Prostate gland (tissue), 2 donors: ENCODE measurements around the gene PLA2G4D. TPM values are rescaled to one million over a fixed set of nuclear protein-coding genes. Genes with fewer than 3 reads are reported as not detected.

Experiments
- DNase-seq: peaks from one replicate; pipeline ENCODE4 v3.0.0-alpha.2; 2019; ENCODE audit warnings: low spot score
- H3K27ac ChIP-seq, 2 donors: fragments of 200-600 bp; sonication (generic); 2 replicates each; pipeline ENCODE4 v1.5.1; 2017 to 2019
- H3K27me3 ChIP-seq: fragments of 200-600 bp; sonication (generic); replicated peaks from 2 replicates; pipeline ENCODE4 v1.5.1; 2019; ENCODE audit not compliant: insufficient read depth
- H3K36me3 ChIP-seq, 2 donors: fragments of 200-600 bp; sonication (generic); 1 replicate in 1 of 2; 2 replicates in 1 of 2; pipeline versions ENCODE4 v1.5.1 to v1.8.1; 2017 to 2019
- H3K4me1 ChIP-seq: fragments of 200-600 bp; sonication (generic); replicated peaks from 2 replicates; pipeline ENCODE4 v1.5.1; 2019
- H3K4me3 ChIP-seq, 2 donors: fragments of 200-600 bp; sonication (generic); 2 replicates each; pipeline ENCODE4 v1.5.1; 2017 to 2019
- H3K9me3 ChIP-seq: fragments of 200-600 bp; sonication (generic); 2 replicates; pipeline ENCODE4 v1.5.1; 2017
- POLR2A ChIP-seq: fragments of 450-650 bp; IDR thresholded peaks from one replicate; pipeline ENCODE4 v1.6.1; 2016; ENCODE audit warnings: antibody characterized with exemption, mild to moderate bottlenecking
- POLR2AphosphoS5 ChIP-seq: sonication (generic); formaldehyde crosslinking; IDR thresholded peaks from one replicate; pipeline ENCODE4 v1.6.1; 2017; ENCODE audit warnings: antibody characterized with exemption
- WGBS: methylation state at CpG from one replicate; pipeline ENCODE4 v1.1.5; 2018; 5-methylcytosine and 5-hydroxymethylcytosine counted together
- intact Hi-C: fragments of 100-400 bp; cut with DNase I; formaldehyde crosslinking; loops from one replicate; pipeline ENCODE4 v1.14.2; 2022
- total RNA-seq, 2 donors: library from RNA; depleted of rRNA; stranded (reverse); fragments of >200 nt; gene quantifications; one replicate each; pipeline ENCODE4 v1.1.0, GENCODE V29; 2016
- TF ChIP-seq, protein P1 (sequence below), 4 experiments: fragments of 200-600 bp in 2 of 4; fragments of 450-650 bp in 2 of 4; sonication (generic) in 2 of 4; IDR thresholded peaks; 1 replicate in 3 of 4; 2 replicates in 1 of 4; pipeline ENCODE4 v1.5.1; 2016 to 2019; ENCODE audit warnings: antibody characterized with exemption in 4 of 4, mild to moderate bottlenecking in 2 of 4, moderate library complexity in 2 of 4

The PLA2G4D gene
- total RNA-seq, 2 donors from 2014 or later, result 1.5 to 2.1 TPM

DNA sequence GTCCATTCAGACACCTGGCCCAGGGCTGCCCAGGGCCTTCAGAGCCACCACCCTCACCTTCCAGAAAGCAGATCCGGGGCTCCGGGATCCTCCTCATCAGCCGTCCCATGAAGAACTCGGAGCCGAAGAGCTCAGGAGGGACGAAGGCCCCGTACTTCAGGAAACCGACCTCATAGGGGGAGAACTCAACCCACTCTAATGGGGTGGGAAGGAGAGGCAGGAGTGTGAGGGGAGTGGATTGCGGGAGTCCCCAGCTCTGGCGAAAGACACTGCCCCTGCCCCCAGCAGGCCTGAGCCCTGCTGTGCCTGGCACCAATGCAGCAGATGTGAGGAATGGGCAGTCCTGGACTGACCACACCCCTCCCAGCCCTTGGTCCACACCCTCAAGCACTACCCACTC, 22.6 kb downstream of the PLA2G4D start:
- Histone ChIP-seq H3K27me3 (no peaks in the 10 kb centered on the region), H3K4me3 (no peak overlapping the region), H3K9me3 (no peaks in the 10 kb centered on the region), H3K27ac (no peak overlapping the region), H3K4me1 (no peaks in the 10 kb centered on the region), H3K36me3 (no peaks in the 10 kb centered on the region)
- intact Hi-C loops, result no loop called here
- 92% methylated on average over 10 of the region's 10 CpGs for WGBS
- TF ChIP-seq, protein P1, sequence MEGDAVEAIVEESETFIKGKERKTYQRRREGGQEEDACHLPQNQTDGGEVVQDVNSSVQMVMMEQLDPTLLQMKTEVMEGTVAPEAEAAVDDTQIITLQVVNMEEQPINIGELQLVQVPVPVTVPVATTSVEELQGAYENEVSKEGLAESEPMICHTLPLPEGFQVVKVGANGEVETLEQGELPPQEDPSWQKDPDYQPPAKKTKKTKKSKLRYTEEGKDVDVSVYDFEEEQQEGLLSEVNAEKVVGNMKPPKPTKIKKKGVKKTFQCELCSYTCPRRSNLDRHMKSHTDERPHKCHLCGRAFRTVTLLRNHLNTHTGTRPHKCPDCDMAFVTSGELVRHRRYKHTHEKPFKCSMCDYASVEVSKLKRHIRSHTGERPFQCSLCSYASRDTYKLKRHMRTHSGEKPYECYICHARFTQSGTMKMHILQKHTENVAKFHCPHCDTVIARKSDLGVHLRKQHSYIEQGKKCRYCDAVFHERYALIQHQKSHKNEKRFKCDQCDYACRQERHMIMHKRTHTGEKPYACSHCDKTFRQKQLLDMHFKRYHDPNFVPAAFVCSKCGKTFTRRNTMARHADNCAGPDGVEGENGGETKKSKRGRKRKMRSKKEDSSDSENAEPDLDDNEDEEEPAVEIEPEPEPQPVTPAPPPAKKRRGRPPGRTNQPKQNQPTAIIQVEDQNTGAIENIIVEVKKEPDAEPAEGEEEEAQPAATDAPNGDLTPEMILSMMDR (IDR thresholded peaks at IDR 0.05), result no peak
- TF ChIP-seq POLR2A (no peak), POLR2AphosphoS5 (no peak)
- no peak for DNase-seq

DNA sequence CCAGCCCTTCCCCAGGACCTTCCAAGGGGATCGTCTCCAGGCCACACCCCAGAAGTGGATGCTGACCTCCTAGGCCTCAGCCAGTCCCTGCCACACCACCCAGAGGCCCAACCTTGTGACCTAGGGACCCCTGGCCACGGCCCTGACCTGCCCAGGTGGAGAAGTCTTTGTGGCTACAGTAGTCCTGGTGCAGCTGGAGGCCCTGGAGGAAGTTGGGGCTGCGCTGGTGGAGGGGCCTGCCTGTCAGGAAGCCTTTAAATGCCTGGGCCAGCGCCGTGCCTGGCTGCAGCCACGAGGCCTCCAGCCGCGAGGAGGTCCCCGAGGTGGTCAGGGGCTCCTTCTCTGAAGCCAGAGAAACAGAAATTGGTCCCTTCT, 23.4 kb downstream of the PLA2G4D start:
- no peaks in the 10 kb centered on the region for H3K4me1 ChIP-seq
- no peak for TF ChIP-seq POLR2A
- no peak for TF ChIP-seq POLR2AphosphoS5
- TF ChIP-seq, protein P1 (IDR thresholded peaks at IDR 0.05), result no peak
- no peaks in the 10 kb centered on the region for H3K9me3 ChIP-seq
- no peaks in the 10 kb centered on the region for H3K36me3 ChIP-seq
- WGBS, result 81% methylated on average over 9 of the region's 9 CpGs
- intact Hi-C loops, result no loop called here
- no peak overlapping the region for H3K4me3 ChIP-seq
- DNase-seq, result no peak
- H3K27ac ChIP-seq, result no peak overlapping the region
- no peaks in the 10 kb centered on the region for H3K27me3 ChIP-seq

DNA sequence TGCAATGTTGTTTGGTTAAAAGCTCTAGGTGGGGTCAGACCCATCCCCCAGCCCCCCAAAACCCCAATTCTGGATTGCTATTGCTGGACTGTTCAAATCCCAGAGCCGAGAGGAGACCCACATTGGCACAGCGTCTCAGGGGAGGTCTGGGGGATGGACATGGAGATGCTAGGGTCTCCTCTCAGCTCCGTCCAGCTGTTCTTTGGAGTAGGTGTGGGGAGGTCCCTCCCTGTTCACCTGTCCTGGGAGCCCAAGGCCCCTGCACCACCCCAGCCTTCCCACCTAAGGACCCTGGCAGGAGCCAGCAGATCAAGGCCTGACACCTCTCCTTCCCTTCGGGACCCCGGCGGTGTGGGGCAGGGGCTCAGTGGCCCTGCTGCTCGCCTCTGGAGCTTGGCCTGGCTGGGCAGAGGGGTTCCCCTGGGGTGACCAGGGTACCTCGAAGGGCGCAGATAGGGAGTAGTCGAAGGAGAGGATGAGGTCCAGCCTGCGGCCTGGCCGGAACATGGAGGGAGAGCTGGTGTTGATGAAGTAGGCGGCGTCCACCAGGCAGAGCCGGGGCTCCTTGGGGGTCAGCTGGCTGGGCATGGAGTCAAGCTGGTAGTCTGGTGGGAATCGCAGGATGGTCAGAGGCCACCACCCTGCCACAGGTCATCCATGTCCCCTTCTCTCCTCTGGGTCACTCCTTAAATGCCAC, 23.9 kb downstream of the PLA2G4D start:
- Histone ChIP-seq H3K4me1 (no peaks in the 10 kb centered on the region), H3K4me3 (no peak overlapping the region), H3K36me3 (no peaks in the 10 kb centered on the region), H3K27ac (no peak overlapping the region), H3K9me3 (no peaks in the 10 kb centered on the region), H3K27me3 (no peaks in the 10 kb centered on the region)
- DNase-seq, result no peak
- TF ChIP-seq POLR2A (no peak), POLR2AphosphoS5 (no peak)
- TF ChIP-seq, protein P1 (IDR thresholded peaks at IDR 0.05), result no peak
- intact Hi-C loops, result no loop called here
- WGBS, result 97% methylated on average over 13 of the region's 16 CpGs

DNA sequence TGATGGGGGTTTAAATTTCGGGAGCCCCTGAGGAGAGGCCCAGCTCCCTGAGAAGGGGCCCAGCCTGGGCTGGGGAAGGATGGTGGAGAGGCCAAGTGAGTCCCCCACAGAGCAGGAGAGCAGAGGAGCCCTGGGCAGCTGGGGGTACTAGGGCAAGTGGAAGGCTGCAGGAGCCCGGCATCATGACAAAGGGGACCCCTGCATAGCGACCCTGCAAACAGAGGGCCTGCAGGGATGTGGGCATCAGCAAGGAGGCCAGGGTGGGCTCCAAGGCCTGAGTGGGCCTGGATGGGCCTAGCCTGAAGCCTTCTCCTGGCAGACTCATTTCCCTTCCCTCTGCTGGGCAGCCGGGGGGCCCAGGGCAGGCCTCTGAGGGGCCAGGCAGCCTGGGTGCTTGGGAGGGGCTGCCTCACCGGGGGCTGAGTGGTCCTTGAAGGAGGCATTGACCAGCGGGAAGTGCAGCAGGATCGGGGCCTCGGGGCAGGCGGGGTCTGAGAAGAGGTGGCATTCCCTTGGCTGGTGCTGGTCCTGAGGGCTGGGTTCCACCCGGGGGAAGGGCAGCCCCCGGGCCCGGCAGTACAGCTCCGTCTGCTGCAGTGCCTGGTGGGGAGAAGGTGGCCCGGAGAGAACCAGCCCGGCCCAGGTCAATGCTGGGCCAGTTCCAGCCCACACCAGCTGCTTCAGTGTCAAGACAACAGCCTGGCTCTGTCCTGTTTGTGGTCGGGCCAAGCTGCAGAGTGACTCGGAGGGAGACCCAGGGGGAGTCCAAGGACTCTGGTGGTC, 24.7 kb downstream of the PLA2G4D start:
- Histone ChIP-seq H3K27ac (no peak overlapping the region), H3K27me3 (no peaks in the 10 kb centered on the region), H3K36me3 (no peaks in the 10 kb centered on the region), H3K4me3 (no peak overlapping the region), H3K9me3 (no peaks in the 10 kb centered on the region), H3K4me1 (no peaks in the 10 kb centered on the region)
- no peak for DNase-seq
- 76% methylated on average over 17 of the region's 17 CpGs for WGBS
- TF ChIP-seq, protein P1 (IDR thresholded peaks at IDR 0.05), result no peak
- TF ChIP-seq POLR2A (no peak), POLR2AphosphoS5 (no peak)
- intact Hi-C loops, result loop anchor here (5.0 kb wide), 1 partner anchor 68 kb away; no protein-coding TSS in a partner anchor
